Stimulated activated CD4-positive, alpha-beta T cell treated with anti-CD3 and anti-CD28 coated beads, TNF-alpha, amount 100 ng/mL, for 48 hours (primary cell): ENCODE data around the gene MXRA7.
"Not testable (repeated sequence)": the region's sequence is repeated elsewhere in the genome, so short reads cannot be mapped to it uniquely, and the experiment has no call there.

Source experiments
- DNase-seq, 3 donors: peaks; one replicate each; pipeline ENCODE4 v3.0.0-alpha.2; 2020; ENCODE audit warnings: low read depth in 3 of 3

Gene MXRA7, protein sequence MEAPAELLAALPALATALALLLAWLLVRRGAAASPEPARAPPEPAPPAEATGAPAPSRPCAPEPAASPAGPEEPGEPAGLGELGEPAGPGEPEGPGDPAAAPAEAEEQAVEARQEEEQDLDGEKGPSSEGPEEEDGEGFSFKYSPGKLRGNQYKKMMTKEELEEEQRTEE

DNA sequence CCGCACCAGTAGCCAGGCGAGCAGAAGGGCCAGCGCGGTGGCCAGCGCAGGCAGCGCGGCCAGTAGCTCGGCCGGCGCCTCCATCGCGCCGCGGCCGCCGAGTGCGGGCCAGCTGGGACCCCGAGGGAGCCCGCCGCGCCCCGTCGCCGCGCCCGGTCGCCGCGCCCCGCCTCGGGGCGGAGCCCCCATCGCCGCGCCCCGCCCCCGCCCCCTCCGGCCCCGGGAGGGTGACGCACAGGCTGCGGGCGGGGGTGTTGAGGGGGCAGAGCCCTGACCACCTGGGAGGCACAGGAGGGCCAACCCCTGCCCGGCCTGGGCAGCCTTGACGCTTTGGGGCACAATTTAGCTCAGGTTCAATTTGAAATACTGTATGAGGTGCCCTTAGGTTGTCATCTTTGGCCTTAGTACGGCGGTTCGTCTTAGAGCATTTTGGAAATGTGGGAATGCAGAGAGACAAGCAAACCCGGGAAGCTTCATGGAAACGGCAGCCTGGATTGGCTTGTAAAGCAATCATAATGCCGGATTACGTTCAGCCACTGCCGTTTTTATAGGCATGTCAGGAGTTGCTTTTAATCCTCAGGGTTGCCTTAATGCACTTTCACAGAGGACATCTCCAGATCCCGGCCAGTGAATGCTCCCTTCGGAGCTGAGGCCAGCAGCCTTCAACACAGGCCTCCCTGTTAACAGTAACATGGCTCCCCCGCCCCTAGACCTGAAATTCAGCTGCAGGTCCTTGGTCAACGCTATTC lies at the start of gene MXRA7:
MXRA7 (minus strand) TSS at position 103 of the 749 bp plus-strand sequence; CDS start at position 84, 19 bp downstream.
- DNase-seq: peak in 1 of 3 donors; percentile 53

DNA sequence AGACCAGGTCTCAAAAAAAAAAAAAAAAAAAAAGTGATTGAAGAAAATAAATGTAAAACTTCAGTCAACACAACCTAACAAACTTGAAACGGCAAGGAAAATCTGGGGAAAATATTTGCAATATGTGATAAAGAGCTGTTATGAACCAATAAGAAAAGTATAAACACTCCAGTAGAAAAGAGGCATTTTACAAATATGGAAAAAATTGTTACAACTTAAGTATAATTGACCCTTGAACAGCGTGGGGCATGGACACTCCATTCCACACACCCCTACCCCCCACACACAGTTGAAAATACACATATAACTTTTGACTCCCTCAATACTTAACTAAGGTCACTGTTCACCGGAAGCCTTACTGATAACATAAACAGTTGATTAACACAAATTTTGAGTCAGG lies 47.8 kb upstream of the MXRA7 start:
- no peak for DNase-seq

DNA sequence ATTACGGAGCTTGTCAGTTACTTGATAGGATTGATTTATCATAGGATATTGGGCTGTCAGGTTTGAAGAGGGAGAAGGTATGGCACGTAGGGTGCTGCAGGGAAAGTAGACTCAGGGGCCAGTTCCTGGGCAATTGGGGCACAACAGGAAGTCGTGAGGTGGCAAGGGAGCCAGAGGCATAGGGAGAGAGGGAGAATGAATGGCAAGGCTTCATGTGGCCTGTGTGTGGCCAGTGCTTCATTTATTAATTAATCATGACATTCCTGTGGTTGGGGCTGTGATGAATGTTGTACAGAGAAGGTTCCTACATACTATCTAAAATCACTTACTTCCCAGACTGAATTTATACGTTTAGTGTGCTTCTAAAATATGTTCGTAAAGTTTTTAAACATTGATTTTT lies 46.5 kb upstream of the MXRA7 start:
- DNase-seq: no peak

DNA sequence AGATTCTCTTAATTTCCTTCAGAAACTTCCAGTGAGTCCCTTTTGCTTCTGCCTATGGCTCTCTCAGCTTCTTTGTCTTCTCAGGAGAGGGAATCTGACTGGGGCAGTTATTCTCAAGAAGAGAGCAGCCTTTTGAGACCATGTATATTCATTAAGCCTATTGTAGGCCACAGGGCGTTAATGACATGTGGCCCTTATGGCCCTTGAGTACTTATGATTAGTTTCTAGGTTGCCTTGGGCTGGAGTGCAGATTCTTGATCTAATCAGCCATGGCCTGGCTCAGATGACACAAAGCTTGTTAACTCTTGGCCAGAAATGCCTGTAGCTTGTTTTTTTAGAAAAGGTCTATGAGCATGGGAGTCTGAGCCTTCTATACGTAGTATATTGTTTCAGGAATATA lies 44.5 kb upstream of the MXRA7 start:
- DNase-seq: no peak

DNA sequence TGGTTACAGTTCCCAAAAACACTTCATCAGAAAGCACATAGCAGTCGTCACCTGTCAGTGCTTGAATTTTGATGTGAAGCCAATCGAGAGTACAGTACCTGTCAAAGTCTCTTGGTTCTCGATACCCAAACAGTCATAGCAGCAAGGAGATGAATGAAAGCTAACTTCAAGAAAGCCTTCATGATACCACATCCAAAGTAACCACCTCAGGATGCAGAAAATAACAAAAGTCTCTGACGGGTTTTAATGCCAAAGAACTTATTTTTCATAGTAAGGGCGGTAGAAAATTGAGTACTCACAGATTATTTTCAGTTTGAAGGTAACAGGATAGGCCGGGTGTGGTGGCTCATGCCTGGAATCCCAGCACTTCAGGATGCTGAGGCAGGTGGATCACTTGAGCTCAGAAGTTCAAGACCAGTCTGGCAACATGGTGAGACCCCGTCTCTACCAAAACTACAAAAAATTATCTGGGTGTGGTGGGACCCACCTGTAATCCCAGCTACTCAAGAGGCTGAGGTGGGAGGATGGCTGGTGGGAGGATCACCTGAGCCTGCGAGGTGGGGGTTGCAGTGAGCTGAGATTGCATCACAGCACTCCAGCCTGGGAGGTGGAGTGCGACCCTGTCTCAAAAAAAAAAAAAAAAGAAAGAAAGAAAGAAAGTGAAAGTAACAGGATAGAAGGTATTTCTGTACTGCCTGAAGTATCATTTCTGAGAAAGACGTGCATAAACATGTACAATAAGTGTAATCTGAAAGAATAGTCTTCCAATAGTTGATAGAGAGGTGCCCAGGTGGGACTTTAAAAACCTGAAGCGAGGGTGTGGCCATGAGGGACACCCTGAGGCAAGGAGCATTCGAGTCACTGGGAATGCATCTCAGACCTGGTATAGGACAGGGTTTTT lies 42.5 kb upstream of the MXRA7 start:
- DNase-seq: no peak

DNA sequence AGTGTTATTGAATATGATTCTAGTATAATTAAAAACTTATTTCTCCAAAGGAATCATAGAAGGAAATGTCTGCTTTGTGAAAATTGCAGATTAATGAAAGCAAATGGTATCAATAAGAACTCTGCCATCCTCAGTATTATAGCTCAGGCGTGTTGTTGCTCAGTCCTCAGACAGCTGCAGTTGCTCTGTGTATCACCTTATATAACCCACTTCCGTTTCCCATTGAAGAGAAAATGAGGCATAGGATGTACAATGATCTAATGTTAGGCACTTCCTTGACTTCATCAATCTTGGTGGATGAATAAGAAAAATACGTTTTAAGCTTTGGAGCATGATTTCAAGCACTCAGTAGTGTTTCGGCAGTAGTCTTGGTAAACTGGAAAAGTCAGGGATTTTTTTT lies 41.2 kb upstream of the MXRA7 start:
- DNase-seq: no peak

DNA sequence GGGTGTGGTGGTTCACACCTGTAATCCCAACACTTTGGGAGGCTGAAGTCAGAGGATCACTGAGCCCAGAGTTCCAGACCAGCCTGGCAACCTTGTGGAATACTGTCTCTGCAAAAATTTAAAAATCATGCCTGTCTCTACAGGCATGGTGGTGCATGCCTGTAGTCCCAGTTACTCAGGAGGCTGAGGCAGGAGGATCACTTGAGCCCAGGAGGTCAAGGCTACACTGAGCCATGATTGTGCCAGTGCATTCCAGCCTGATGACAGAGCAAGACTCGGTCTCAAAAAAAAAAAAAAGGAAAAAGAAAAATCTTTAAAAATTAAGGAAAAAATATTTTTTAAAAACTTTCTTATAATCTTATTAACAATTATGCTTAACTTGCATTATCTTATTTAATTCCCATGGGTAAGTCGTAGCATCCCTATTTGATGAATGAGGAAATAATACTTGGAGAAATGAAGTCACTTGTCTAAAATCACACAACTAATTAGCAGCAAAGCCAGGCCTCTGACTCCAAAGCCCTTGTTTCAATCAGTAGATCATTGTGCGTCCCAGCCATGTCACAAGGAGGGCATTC lies 40.7 kb upstream of the MXRA7 start:
- DNase-seq: no peak

DNA sequence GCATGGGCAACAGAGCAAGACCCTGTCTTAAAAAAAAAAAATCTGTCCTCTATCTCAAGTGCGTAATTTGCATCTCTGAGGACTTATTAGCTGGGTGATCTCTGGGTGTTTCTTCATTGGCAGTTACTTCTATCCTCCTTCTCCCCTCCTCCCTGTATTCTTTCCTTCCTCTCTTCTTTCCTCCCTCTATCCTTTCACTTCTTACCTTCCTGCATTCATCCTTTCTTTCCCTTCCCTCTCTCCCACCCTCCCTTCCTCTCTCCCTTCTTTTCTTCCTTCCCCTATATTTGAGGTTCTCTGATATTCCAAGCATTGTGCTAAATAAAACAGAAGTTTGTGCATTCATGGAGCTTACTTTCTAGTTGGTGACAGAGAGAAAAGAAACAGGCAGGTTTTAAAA lies 37.9 kb upstream of the MXRA7 start:
- DNase-seq: no peak

DNA sequence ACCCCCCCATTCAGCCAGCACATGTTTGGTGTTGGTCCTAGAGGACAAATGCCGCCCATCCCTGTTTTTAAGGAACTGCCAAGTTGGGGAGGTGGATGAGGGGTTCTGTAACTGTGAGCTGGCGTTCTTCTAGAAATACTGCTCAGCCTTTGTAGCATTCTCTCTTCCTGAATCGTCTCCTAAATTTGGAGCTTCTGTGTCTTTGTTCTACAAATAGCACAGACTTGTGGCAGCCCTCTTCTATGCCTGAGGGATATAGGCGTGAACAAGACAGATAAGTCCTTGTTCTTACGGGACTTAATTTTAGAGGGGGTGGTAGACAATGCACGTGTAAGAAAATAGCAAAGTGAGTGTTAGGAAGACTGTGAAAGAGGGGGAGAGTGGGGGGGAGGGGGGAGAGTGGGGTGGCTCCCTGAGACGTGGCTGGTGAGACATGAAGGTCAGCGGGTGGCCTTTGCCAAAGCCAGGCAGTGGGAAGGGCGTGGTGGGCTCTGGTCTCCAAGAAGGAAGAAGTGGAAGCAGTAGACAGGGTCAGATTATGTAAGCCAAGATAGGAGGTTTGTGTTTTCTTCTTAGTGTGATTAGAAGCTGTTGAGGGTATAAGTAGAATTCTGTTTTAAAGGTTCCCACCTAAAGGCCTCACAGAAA lies 37.1 kb upstream of the MXRA7 start:
- no peak for DNase-seq

DNA sequence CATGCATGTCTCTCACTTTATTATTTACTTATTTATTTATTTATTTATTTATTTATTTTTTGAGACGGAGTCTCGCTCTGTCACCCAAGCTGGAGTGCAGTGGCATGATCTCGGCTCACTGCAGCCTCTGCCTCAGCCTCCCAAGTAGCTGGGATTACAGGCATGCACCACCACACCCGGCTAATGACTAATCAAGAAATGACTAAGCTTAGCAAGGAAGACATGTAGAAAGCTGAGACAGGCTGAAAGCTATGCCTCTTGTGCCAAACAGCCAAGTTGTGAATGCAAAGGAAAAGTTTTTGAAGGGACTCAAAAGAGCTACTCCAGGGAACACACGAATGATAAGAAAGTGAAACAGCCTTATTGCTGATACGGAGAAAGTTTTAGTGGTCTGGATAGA lies 35.0 kb upstream of the MXRA7 start:
- not testable (repeated sequence) for DNase-seq

DNA sequence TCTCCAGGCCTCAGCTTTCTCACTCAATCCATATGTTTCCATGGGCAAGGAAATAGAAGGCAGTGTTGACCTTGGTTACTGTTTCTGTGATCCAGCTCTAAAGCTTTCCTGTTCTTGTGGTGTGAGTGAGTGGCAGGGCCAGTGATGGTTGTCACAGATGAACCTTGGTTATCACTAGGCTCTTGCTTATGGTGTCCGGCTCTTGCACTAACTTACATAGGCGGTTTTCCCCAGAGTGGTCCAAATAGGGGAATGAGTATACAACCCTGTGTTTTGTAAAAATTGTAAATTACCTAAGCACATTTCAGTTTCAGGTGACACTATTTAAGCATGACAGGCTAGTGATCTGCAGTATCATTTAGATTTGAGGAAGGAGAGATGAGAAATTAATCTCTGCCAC lies 34.0 kb upstream of the MXRA7 start:
- no peak for DNase-seq

DNA sequence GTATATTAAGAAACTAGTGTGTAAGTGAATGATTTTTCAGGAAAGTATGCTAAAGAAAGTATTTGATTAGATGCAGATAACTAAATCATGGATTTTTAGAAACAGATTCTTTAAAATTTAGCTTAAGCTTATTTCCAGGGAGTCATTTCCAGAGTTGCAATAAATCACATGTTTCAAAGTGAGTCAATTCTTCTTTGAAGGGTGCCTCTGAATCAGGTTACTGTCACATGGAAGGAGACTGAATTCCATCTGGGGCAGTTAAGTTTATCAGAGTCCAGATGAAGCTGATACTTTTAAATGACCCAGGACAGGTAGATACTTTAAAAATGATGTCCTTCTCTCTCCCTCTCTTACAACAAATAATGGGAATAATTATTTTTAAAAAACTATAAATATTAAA lies 32.2 kb upstream of the MXRA7 start:
- DNase-seq: no peak

DNA sequence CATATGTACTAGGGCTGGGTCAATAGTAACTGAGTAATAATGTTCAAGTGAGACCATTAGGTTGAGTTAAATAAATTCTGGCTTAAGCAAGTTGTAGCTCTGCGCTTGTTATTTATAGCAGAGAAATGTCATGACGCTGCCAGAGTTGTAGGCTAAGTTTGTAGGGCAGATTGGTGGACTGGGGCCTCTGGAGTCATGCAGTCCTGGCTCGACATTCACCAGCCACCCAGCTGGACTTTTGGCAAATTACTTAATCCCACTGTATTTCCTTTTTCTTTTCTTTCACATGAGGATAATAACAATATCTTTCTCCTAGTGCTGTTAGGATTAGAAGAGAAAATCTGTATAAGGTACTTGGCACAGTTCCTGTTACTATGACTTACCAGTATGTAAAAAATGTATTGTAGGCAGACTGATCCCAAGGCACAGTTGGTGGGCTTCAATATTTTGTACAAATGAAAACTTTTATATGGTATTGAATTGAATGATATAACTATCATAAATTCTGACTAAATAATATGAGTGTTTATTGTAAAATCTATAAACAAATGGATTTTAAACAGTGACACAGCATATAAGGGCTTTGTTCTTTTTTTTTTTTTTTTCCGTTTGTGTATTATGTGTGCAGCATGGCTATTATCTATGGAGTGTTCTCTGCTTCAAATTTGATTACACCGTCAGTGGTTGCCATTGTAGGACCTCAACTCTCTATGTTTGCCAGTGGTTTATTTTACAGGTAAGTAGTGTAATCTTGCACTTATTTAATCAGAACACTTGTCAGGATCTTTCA lies 29.8 kb upstream of the MXRA7 start:
- DNase-seq: no peak

DNA sequence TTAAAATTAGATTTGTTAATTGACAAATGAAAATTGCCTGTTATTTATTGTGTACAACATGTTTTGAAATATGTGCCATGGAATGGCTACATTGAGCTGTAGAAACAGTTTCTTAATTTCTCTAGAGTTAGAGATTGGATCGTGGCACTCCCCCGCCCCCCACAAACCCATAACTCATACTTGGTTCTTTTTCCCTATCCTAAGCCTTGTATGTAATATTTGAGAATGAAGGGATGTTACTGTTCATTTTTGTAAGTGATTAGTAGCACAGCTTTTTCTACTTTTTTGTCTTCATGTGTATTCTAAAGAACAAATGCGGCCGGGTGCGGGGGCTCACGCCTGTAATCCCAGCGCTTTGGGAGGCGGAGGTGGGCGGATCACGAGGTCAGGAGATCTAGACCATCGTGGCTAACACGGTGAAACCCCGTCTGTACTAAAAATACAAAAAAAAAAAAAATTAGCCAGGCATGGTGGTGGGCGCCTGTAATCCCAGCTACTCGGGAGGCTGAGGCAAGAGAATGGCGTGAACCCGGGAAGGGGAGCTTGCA lies 28.9 kb upstream of the MXRA7 start:
- DNase-seq: not testable (repeated sequence)

DNA sequence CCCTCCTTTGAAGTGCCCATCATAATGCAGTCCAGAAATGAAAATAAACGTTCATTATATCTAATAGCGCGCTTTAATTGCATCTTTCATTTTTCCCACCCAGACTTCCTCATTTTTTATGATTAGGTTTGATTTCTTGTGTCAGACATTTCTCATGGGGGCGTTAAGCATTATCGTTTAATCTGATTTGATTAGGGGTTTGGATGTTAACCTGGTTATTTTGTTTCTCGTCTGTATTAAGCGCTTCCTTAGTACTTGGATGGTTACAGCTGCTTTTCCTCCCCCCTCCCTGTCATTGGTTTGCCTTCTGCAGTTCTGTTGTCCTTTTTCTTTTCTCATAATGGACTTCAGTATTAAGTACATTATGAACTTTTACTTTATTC lies 27.7 kb upstream of the MXRA7 start:
- DNase-seq: no peak

DNA sequence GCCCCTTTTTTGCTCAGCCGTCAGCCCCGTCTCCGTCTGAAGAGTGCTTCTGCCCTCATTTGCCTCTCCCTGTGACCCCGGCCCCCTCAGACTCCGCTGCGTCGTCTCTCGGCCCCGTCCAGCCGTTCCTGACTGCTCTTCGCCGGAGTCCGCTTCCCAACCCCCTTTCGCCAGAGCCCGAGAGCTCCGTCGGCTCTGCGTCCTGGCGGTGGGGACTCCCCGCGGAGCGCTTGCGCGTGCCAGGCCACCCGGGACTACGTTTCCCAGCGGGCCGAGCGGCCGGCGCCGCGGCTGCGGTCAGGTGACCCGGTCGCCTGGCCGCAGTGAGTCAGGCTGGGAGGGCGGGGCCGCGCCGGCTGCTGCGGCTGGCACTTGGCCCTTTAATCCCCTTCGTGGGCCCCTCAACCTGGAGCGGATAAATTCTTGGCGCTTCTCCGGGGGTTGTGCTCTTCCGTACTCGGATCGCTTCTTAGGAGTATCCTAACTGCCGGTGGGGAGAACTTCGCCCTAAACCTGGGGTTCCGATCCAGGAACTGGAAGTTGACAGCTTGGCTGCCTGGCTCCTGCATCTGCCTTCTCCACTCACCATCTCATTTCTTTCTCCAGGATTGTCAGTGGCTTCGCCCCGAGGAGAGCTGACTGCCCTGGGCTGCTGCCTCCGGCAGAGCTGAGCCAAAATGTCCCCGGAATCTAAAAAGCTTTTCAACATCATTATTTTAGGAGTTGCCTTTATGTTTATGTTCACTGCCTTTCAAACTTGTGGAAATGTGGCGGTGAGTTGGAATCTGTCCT lies 27.1 kb upstream of the MXRA7 start, which contains the start of gene MFSD11:
MFSD11 (plus strand) TSS at position 444 of the 792 bp plus-strand sequence; CDS start at position 678, 234 bp downstream.
- peak; percentile 83 to 90 (median 84) for DNase-seq

DNA sequence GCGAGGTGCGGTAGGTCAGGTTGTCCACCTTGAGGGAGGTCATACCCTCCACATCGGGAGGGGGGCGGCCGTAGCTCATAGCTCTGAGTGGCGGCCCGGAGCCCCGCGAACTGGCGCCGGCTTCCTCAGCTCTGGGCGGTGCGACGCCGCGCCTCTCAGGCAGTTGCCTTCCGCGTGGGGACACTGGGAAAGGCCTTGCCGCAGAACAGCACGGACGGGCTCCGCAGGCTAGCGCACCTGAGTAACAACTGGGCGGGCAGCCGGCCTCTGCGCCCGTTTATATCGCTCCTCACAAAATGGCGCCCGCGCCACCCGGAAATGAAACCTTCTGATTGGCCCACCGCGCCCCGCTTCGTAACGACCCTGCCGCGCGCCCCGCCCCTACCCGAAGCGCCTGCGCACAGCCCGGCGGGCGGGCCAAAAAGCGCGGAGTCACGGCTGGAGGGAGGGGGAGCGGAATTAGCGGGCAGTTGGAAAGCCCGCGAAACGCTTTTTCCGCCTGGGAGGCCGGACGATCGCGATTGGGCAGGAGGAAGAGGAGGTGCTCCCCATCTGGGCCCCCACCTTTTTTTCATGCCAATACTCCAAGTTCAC lies 26.4 kb upstream of the MXRA7 start, which contains the start of gene SRSF2:
SRSF2 (minus strand) TSS at position 250 of the 594 bp plus-strand sequence; CDS start at position 79, 171 bp downstream.
- DNase-seq: peak; percentile 96 to 98 (median 98)

DNA sequence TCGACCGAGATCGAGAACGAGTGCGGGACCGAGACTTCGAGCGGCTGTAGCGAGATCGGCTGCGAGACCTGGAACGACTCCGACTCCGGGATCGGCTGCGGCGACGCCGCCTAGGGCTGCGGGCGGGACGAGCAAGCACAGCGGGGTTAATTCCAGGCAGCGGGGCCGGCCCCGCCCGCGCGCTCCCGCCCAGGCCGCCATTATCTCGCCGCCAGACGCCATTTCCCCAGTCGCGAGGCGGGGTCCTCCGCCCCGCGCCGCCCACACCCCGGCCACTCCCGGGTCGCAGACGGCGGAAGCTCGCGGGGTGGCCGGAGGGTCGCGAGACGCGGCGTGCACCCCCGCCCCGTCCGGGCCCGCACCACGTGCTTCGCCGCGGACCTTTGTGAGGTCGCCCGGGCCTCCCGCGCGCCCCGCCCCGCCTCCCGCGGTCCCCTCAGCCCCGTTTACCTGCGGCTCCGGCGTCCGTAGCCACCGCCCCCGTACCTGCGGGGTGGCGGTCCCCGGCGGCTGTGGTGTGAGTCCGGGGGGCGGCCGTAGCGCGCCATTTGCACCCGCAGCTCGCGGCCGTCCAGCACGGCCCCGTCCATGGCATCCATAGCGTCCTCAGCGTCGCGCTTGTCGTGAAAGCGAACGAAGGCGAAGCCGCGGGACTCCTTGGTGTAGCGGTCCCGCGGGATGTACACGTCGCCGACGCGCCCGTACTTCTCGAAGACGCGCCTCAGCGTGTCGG lies 25.8 kb upstream of the MXRA7 start:
- peak in 1 of 3 donors; percentile 50 for DNase-seq
